ENCODE results near the gene GIPC3.

GRCh38 chr19:3572855-3573161 lies 12.5 kb upstream of the GIPC3 start, which contains the start of gene HMG20B:
- TF ChIP-seq CTCF (conservative IDR thresholded peaks at IDR 0.05 in 1 of 2, IDR thresholded peaks at IDR 0.05 in 1 of 2; ENCODE audit: extremely low read depth in 1 of 2, insufficient read depth in 1 of 2, low read depth in 1 of 2, low read length in 2 of 2), result no peak
- TF ChIP-seq EZH2 (IDR thresholded peaks at IDR 0.05; ENCODE audit: borderline replicate concordance, low read length), result no peak

Data from mammary epithelial cell (primary cell).